Hematopoietic multipotent progenitor cell treated with erythropoietin and hydrocortisone succinate and interleukin-3 and kit ligand, for 17 days (in vitro differentiated cells): Measurements from ENCODE around the gene PAH.

Experiments
- DNase-seq: peaks from one replicate; pipeline ENCODE4 v3.0.0-alpha.2; 2015; ENCODE audit warnings: low spot score

The PAH gene

GRCh38 chr12:102917026-102917787 is at the start of gene PAH:
Gene PAH, minus strand, starts transcription at chr12:102917244. Its CDS starts 114 bp downstream, at chr12:102917130.
- DNase-seq: no peak

GRCh38 chr12:102966200-102966863 is 49.3 kb upstream of the PAH start:
- no peak for DNase-seq

- DNase-seq: no peak
These were observed 48.5 kb upstream of the PAH start for GRCh38 chr12:102965281-102966155.

GRCh38 chr12:102964872-102965271 is 47.8 kb upstream of the PAH start:
- DNase-seq: no peak

- no peak for DNase-seq
These were observed 46.8 kb upstream of the PAH start for GRCh38 chr12:102963796-102964195.

- no peak for DNase-seq
These were observed 45.9 kb upstream of the PAH start for GRCh38 chr12:102962986-102963385.

DNA sequence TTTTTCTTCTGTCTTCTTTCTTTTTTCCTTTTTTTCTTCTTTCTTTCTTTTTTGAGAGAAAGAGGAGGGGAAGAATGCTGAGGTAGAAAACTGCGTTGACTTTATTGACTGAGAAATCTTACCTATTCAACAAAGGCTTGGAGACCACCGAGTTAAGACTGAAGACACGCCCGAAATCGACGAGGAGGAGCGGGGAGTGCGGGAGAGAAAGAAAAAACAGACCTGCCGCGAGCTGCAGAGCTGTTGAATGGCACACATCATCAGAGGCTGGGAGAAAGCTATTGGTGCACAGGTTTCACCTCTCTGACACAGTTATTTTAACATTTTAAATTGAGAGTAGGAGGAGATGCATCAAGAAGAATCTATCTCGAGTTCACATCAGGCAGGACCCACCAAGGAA is 45.5 kb upstream of the PAH start:
- DNase-seq: no peak

DNA sequence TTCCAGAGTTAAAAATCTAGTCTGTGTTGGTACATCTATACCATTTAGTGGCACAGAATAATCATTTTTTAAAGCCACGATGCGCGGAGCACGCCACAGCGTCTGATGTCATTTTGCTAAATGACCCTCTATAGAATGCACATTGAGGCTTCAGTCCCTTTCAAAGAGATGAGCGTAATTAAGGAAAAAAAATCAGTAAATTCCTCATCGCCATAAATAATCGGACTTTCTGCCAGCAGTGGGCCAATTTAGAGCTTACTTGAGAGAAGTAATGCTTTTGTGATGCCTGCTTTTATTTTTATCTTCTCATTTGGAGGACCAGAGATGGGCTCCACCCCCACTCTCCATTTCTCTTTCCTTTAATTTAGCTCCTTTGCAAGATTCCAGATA is 44.4 kb upstream of the PAH start:
- no peak for DNase-seq

DNA sequence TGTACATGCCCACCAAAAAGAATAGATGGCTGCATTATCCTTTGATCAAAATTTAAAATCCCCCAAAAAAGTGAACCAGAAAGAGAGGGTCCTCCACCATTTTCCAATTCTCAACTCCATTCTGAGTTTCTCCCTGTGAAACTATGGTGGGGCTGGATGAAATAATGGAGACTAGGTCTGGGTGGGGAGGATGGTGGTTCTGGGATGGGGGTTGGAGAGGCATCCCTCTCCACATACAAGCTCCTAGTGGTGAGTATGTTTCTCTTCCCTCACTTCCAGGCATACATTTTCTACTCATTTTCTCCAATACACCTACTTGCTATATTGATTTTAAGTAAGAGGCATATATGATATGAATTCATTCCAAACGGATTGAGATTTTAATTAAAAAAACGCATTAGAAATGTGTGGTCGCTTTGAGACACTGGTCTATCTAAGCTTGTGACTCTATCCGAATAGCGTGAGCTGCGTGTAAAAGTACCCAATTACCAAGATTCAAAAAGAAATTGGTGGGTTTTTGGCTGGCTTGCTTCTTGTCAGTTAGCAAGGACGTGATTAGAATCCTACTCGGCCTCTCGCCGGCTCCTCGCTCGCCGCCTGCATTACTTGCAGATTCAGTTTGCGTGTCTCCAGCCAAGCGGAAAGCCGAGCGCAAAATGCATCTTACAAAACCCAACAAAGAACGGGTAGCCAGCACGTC is 43.9 kb upstream of the PAH start:
- no peak for DNase-seq

GRCh38 chr12:102959391-102959790 is 42.3 kb upstream of the PAH start:
- no peak for DNase-seq

DNA sequence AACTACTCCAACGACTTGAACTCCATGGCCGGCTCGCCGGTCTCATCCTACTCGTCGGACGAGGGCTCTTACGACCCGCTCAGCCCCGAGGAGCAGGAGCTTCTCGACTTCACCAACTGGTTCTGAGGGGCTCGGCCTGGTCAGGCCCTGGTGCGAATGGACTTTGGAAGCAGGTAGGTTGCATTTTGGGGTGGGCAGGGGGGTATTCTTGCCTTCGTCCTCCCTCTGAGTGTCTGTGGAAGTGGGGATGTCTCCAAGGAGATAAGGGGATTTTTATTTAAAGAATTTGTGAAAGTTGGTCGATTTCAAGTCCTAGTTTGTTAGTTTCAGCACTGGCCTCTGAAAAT is 41.8 kb upstream of the PAH start:
- DNase-seq: no peak

DNA sequence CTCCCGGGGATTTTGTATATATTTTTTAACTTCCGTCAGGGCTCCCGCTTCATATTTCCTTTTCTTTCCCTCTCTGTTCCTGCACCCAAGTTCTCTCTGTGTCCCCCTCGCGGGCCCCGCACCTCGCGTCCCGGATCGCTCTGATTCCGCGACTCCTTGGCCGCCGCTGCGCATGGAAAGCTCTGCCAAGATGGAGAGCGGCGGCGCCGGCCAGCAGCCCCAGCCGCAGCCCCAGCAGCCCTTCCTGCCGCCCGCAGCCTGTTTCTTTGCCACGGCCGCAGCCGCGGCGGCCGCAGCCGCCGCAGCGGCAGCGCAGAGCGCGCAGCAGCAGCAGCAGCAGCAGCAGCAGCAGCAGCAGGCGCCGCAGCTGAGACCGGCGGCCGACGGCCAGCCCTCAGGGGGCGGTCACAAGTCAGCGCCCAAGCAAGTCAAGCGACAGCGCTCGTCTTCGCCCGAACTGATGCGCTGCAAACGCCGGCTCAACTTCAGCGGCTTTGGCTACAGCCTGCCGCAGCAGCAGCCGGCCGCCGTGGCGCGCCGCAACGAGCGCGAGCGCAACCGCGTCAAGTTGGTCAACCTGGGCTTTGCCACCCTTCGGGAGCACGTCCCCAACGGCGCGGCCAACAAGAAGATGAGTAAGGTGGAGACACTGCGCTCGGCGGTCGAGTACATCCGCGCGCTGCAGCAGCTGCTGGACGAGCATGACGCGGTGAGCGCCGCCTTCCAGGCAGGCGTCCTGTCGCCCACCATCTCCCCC is 41.2 kb upstream of the PAH start:
- DNase-seq: no peak

GRCh38 chr12:102957339-102958050 is 40.5 kb upstream of the PAH start, which contains the start of gene ASCL1:
Gene ASCL1, plus strand, starts transcription at chr12:102957674. Its CDS starts 571 bp downstream, at chr12:102958245.
- DNase-seq: no peak

DNA sequence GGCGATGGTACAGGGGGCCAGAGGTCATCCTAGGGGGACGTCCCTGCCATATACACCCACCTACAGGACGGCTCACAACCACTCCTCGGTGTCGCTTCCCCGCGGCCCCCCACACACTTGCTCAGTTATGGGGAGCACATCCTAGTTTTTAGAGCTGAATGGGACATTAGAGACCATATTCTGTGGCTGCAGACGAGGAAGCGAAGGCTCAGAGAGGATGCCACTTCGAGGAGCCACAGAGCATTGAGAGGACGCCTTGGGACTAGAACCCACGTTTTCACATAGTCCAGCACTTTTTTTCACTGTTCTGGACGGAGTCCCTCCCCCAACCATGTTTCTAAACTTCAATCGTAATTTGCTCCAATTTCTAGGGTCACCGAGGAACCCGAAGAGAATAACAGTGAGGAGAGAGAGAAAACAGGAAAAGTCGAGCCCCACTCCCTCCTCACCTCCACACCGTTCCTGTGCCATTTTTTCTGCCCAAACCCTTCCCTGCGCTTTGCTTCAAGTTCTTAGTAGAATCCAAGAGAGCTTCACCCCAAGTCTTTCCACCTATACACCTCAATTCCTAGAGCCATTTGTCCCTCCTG is 39.8 kb upstream of the PAH start:
- DNase-seq: no peak

GRCh38 chr12:102955926-102956737 is 39.1 kb upstream of the PAH start:
- no peak for DNase-seq

- DNase-seq: no peak
These were observed 37.1 kb upstream of the PAH start for GRCh38 chr12:102954134-102954533.

- DNase-seq: no peak
These were observed 36.2 kb upstream of the PAH start for GRCh38 chr12:102953221-102953620.

- no peak for DNase-seq
These were observed 34.8 kb upstream of the PAH start for GRCh38 chr12:102951841-102952240.

GRCh38 chr12:102950950-102951619 is 34.0 kb upstream of the PAH start:
- no peak for DNase-seq
